BLaER1 treated with 17β-estradiol and CSF1 and Interleukin-3, amounts not matched to agents 10 nM and 100 nM (cell line): ENCODE measurements around the gene NEMP2.

Experiments used
- H3K27ac ChIP-seq, 11 experiments: shearing (Covaris generic); formaldehyde crosslinking; 2 replicates each; pipeline ENCODE4 v1.8.1; 2022
- H3K27me3 ChIP-seq, 11 experiments: shearing (Covaris generic); formaldehyde crosslinking; 2 replicates each; pipeline ENCODE4 v1.8.1; 2022
- H3K36me3 ChIP-seq, 11 experiments: shearing (Covaris generic); formaldehyde crosslinking; 2 replicates each; pipeline ENCODE4 v1.8.1; 2022
- H3K4me1 ChIP-seq, 10 experiments: shearing (Covaris generic); formaldehyde crosslinking; 2 replicates each; pipeline ENCODE4 v1.8.1; 2022
- H3K4me2 ChIP-seq, 11 experiments: shearing (Covaris generic); formaldehyde crosslinking; 2 replicates each; pipeline ENCODE4 v1.8.1; 2022
- H3K4me3 ChIP-seq, 10 experiments: shearing (Covaris generic); formaldehyde crosslinking; 2 replicates each; pipeline ENCODE4 v1.8.1; 2022
- H3K9ac ChIP-seq, 11 experiments: shearing (Covaris generic); formaldehyde crosslinking; 2 replicates each; pipeline ENCODE4 v1.8.1; 2022
- H3K9me3 ChIP-seq, 11 experiments: shearing (Covaris generic); formaldehyde crosslinking; replicated peaks in 1 of 11; 2 replicates each; pipeline ENCODE4 v1.8.1; 2022
- H4K20me1 ChIP-seq, 11 experiments: shearing (Covaris generic); formaldehyde crosslinking; 2 replicates each; pipeline ENCODE4 v1.8.1; 2022
- Cebpa-rat ChIP-seq, 11 experiments: shearing (Covaris generic); IDR thresholded peaks; 2 replicates each; pipeline ENCODE4 v1.8.1; 2022

NEMP2 gene

GRCh38 chr2:190563109-190563508, 28.6 kb upstream of the NEMP2 start:
- H3K27me3 ChIP-seq: no peaks in the 10 kb centered on the region
- no peaks in the 10 kb centered on the region for H3K4me1 ChIP-seq
- H4K20me1 ChIP-seq: no peaks in the 10 kb centered on the region
- no peak overlapping the region for H3K27ac ChIP-seq
- no peak overlapping the region for H3K4me3 ChIP-seq
- no peak for TF ChIP-seq Cebpa-rat (IDR thresholded peaks at IDR 0.05)
- no peak overlapping the region for H3K4me2 ChIP-seq
- peaks cover 15 to 28% (median 19%) of the 10 kb centered on the region in 11 experiments for H3K9me3 ChIP-seq
- H3K36me3 ChIP-seq: peaks cover 0 to 7% (median 0%) of the 10 kb centered on the region in 11 experiments; a peak in 1 of 22 replicates
- H3K9ac ChIP-seq: no peak overlapping the region

- H3K9me3 ChIP-seq: peaks cover 5 to 19% (median 9%) of the 10 kb centered on the region in 11 experiments
- no peaks in the 10 kb centered on the region for H4K20me1 ChIP-seq
- no peak overlapping the region for H3K4me2 ChIP-seq
- H3K36me3 ChIP-seq: 0 out of 22 replicates have a peak, but pooled peaks cover 0 to under 1% (median 0%) of the 10 kb centered on the region in 11 experiments
- H3K9ac ChIP-seq: no peak overlapping the region
- H3K27ac ChIP-seq: no peak overlapping the region
- no peaks in the 10 kb centered on the region for H3K27me3 ChIP-seq
- H3K4me1 ChIP-seq: no peaks in the 10 kb centered on the region
- no peak overlapping the region for H3K4me3 ChIP-seq
- TF ChIP-seq Cebpa-rat (IDR thresholded peaks at IDR 0.05): no peak
These were observed 27.6 kb upstream of the NEMP2 start for GRCh38 chr2:190562121-190562520.

GRCh38 chr2:190561094-190561493, 26.6 kb upstream of the NEMP2 start:
- TF ChIP-seq Cebpa-rat (IDR thresholded peaks at IDR 0.05): no peak
- H3K36me3 ChIP-seq: no peaks in the 10 kb centered on the region
- H3K9ac ChIP-seq: no peak overlapping the region
- peaks cover 0 to 11% (median 4%) of the 10 kb centered on the region in 11 experiments; a peak in 5 of 22 replicates for H3K9me3 ChIP-seq
- H3K4me3 ChIP-seq: no peak overlapping the region
- no peaks in the 10 kb centered on the region for H4K20me1 ChIP-seq
- H3K27ac ChIP-seq: no peak overlapping the region
- H3K4me1 ChIP-seq: no peaks in the 10 kb centered on the region
- no peak overlapping the region for H3K4me2 ChIP-seq
- no peaks in the 10 kb centered on the region for H3K27me3 ChIP-seq

- Histone ChIP-seq H3K9me3 (peaks cover 0 to 17% (median 10%) of the 10 kb centered on the region in 11 experiments; a peak in 10 of 22 replicates), H3K4me1 (peaks cover 0 to 8% (median 2%) of the 10 kb centered on the region in 10 experiments; a peak in 7 of 20 replicates), H3K27me3 (no peaks in the 10 kb centered on the region), H3K4me3 (no peak overlapping the region), H4K20me1 (no peaks in the 10 kb centered on the region), H3K36me3 (peaks cover 0 to 9% (median 0%) of the 10 kb centered on the region in 11 experiments; a peak in 3 of 22 replicates), H3K4me2 (no peak overlapping the region), H3K9ac (no peak overlapping the region), H3K27ac (no peak overlapping the region)
- no peak for TF ChIP-seq Cebpa-rat (IDR thresholded peaks at IDR 0.05)
These were observed 20.0 kb upstream of the NEMP2 start for GRCh38 chr2:190554357-190555006.

GRCh38 chr2:190553254-190553653, 18.7 kb upstream of the NEMP2 start:
- Histone ChIP-seq H3K4me3 (no peak overlapping the region), H3K36me3 (peaks cover 0 to 9% (median 0%) of the 10 kb centered on the region in 11 experiments; a peak in 3 of 22 replicates), H3K4me2 (no peak overlapping the region), H3K9ac (no peak overlapping the region), H3K27ac (no peak overlapping the region), H3K27me3 (no peaks in the 10 kb centered on the region), H3K9me3 (peaks cover 0 to 17% (median 10%) of the 10 kb centered on the region in 11 experiments; a peak in 10 of 22 replicates), H4K20me1 (no peaks in the 10 kb centered on the region), H3K4me1 (peaks cover 0 to 8% (median 2%) of the 10 kb centered on the region in 10 experiments; a peak in 7 of 20 replicates)
- no peak for TF ChIP-seq Cebpa-rat (IDR thresholded peaks at IDR 0.05)

DNA sequence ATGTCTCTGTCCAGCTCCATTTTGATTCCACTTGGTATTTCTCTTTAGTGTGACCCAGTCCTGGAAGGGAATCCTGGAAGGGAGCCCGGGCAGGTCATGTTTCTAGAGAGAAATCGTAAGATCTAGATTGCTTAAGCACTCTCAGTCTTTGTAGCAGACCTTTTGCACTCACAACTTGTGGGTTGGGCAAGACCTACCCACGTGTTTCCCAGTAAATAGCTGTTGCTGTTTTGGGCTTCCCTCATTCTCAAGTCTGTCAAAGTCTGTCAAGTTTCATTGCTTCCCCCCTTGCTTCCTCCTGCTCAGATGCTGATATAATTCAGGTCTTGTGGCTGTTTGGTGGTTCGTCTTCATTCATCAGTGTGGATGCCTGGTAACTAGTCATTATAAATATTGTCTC, 17.4 kb upstream of the NEMP2 start:
- no peak for TF ChIP-seq Cebpa-rat (IDR thresholded peaks at IDR 0.05)
- Histone ChIP-seq H3K9ac (no peak overlapping the region), H3K27ac (no peak overlapping the region), H3K9me3 (peaks cover 0 to 17% (median 10%) of the 10 kb centered on the region in 11 experiments; a peak in 10 of 22 replicates), H3K4me3 (no peak overlapping the region), H4K20me1 (no peaks in the 10 kb centered on the region), H3K4me2 (peak overlapping the region in 2 of 11 experiments; percentile 1 to 25; a peak in 2 of 22 replicates), H3K4me1 (peaks cover 0 to 9% (median 5%) of the 10 kb centered on the region in 10 experiments; a peak in 13 of 20 replicates), H3K27me3 (no peaks in the 10 kb centered on the region), H3K36me3 (peaks cover 0 to 9% (median 0%) of the 10 kb centered on the region in 11 experiments; a peak in 3 of 22 replicates)

- no peak for TF ChIP-seq Cebpa-rat (IDR thresholded peaks at IDR 0.05)
- Histone ChIP-seq H3K4me2 (no peak overlapping the region), H3K36me3 (peaks cover 0 to 9% (median 0%) of the 10 kb centered on the region in 11 experiments; a peak in 3 of 22 replicates), H3K27me3 (no peaks in the 10 kb centered on the region), H3K9ac (no peak overlapping the region), H3K4me3 (no peak overlapping the region), H3K9me3 (peaks cover 0 to 17% (median 10%) of the 10 kb centered on the region in 11 experiments; a peak in 10 of 22 replicates), H3K27ac (no peak overlapping the region), H4K20me1 (no peaks in the 10 kb centered on the region), H3K4me1 (peaks cover 0 to 12% (median 6%) of the 10 kb centered on the region in 10 experiments; a peak in 13 of 20 replicates)
These were observed 15.6 kb upstream of the NEMP2 start for GRCh38 chr2:190550137-190550536.

- Histone ChIP-seq H3K9me3 (peaks cover 0 to 7% (median 3%) of the 10 kb centered on the region in 11 experiments; a peak in 6 of 22 replicates), H3K4me2 (no peak overlapping the region), H3K36me3 (no peaks in the 10 kb centered on the region), H4K20me1 (no peaks in the 10 kb centered on the region), H3K4me1 (peaks cover 0 to 12% (median 6%) of the 10 kb centered on the region in 10 experiments; a peak in 13 of 20 replicates), H3K27ac (no peak overlapping the region), H3K4me3 (no peak overlapping the region), H3K9ac (no peak overlapping the region), H3K27me3 (no peaks in the 10 kb centered on the region)
- TF ChIP-seq Cebpa-rat (IDR thresholded peaks at IDR 0.05): no peak
These were observed 13.4 kb upstream of the NEMP2 start for GRCh38 chr2:190547886-190548285.

DNA sequence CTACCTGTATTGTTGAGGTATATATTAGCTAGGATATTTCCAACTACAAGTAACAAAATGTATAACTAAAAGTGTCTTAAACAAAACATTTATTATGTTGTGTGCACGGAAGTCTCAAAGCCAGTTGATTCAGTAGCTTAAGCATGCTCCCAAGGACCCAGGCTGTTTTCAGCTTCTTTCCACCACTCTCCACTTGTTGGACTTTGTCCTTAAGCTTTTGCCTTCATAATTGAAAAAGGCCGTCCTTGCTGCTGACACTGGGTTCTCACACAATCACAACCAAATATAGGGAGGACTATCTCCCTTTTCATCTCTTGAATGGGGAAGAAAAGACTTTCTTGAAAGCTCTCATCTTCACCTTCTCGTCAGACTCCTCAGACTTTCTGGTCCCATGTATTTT, 12.2 kb upstream of the NEMP2 start:
- Histone ChIP-seq H3K9me3 (peaks cover 7 to 16% (median 13%) of the 10 kb centered on the region in 11 experiments), H3K4me3 (no peak overlapping the region), H3K27ac (no peak overlapping the region), H4K20me1 (no peaks in the 10 kb centered on the region), H3K9ac (no peak overlapping the region), H3K4me1 (peaks cover 0 to 9% (median 3%) of the 10 kb centered on the region in 10 experiments; a peak in 13 of 20 replicates), H3K36me3 (peaks cover 0 to 6% (median 0%) of the 10 kb centered on the region in 11 experiments; a peak in 2 of 22 replicates), H3K4me2 (peak overlapping the region in 6 of 11 experiments; percentile 4 to 55 (median 32); a peak in 9 of 22 replicates), H3K27me3 (no peaks in the 10 kb centered on the region)
- no peak for TF ChIP-seq Cebpa-rat (IDR thresholded peaks at IDR 0.05)
